H1 (cell line): ENCODE results near the gene NOS1AP. TPM values are rescaled to one million over a fixed set of nuclear protein-coding genes. Genes with fewer than 3 reads are reported as not detected.

Source experiments
- CTCF ChIA-PET: fragments of 300-600 bp; sonication (Branson Sonifier 250); formaldehyde crosslinking; loops from one replicate; lab custom pipeline; 2021; ENCODE audit not compliant: partially characterized antibody; lab: Charles Lee
- POLR2A ChIA-PET: fragments of 300-600 bp; sonication (Branson Sonifier 250); formaldehyde crosslinking; loops from one replicate; lab custom pipeline; 2021; ENCODE audit warnings: inconsistent platforms; ENCODE audit not compliant: partially characterized antibody; lab: Charles Lee
- DNase-seq, 2 experiments: peaks; one replicate each; pipeline versions ENCODE4 v3.0.0 to v3.0.0-alpha.2; 2010 to 2022; ENCODE audit warnings: low spot score in 2 of 2, low read depth in 1 of 2, mixed read lengths in 1 of 2
- FAIRE-seq: peaks from 2 replicates; lab custom pipeline; 2011; peaks lifted over from hg19 to GRCh38; lab: Jason Lieb, UNC
- H2AFZ ChIP-seq: 2 replicates; pipeline ENCODE4 v1.8.1; 2012; ENCODE audit warnings: low read length, inconsistent platforms
- H2AK5ac ChIP-seq: 2 replicates; pipeline ENCODE4 v1.6.1; 2013; ENCODE audit warnings: low read depth, low read length
- H2BK120ac ChIP-seq: replicated peaks from 2 replicates; pipeline ENCODE3; 2013; ENCODE audit warnings: low read depth, low read length, inconsistent platforms
- H2BK12ac ChIP-seq: 2 replicates; pipeline ENCODE4 v1.6.1; 2013; ENCODE audit warnings: low read depth, low read length
- H2BK15ac ChIP-seq: 2 replicates; pipeline ENCODE4 v1.6.1; 2013; ENCODE audit warnings: low read length
- H2BK20ac ChIP-seq: 2 replicates; pipeline ENCODE4 v1.6.1; 2013; ENCODE audit warnings: low read length
- H2BK5ac ChIP-seq: 2 replicates; pipeline ENCODE4 v1.6.1; 2013; ENCODE audit warnings: low read depth, low read length
- H3K14ac ChIP-seq: 2 replicates; pipeline ENCODE4 v1.6.1; 2013; ENCODE audit warnings: inconsistent platforms; ENCODE audit not compliant: insufficient read length
- H3K18ac ChIP-seq: 2 replicates; pipeline ENCODE4 v1.6.1; 2013; ENCODE audit warnings: low read length; ENCODE audit errors: extremely low read depth
- H3K23ac ChIP-seq: 2 replicates; pipeline ENCODE4 v1.6.1; 2013; ENCODE audit warnings: inconsistent platforms; ENCODE audit not compliant: insufficient read length
- H3K23me2 ChIP-seq: 2 replicates; pipeline ENCODE4 v1.6.1; 2013; ENCODE audit warnings: low read depth, low read length
- H3K27ac ChIP-seq: 2 replicates; pipeline ENCODE4 v1.6.1; 2011; ENCODE audit warnings: low read depth, low read length, inconsistent platforms
- H3K27me3 ChIP-seq, 4 experiments: replicated peaks in 1 of 4; 1 replicate in 1 of 4; 2 replicates in 3 of 4; pipeline versions ENCODE4 v1.6.1 to v1.8.1; 2011 to 2013; ENCODE audit warnings: low read length in 3 of 4, mild to moderate bottlenecking in 3 of 4, inconsistent platforms in 2 of 4, mixed read lengths in 2 of 4, moderate library complexity in 1 of 4; ENCODE audit not compliant: control insufficient read depth in 3 of 4, insufficient read depth in 3 of 4; ENCODE audit errors: extremely low read depth in 1 of 4
- H3K36me3 ChIP-seq, 4 experiments: 2 replicates each; pipeline versions ENCODE4 v1.6.1 to v1.8.1; 2011 to 2013; ENCODE audit warnings: mild to moderate bottlenecking in 4 of 4, low read length in 3 of 4, moderate library complexity in 2 of 4, control low read depth in 1 of 4, inconsistent platforms in 1 of 4; ENCODE audit not compliant: insufficient read depth in 4 of 4, control insufficient read depth in 2 of 4
- H3K4ac ChIP-seq: replicated peaks from 2 replicates; pipeline ENCODE3; 2013; ENCODE audit warnings: low read length, low read depth, mixed read lengths, inconsistent platforms; ENCODE audit not compliant: insufficient read length
- H3K4me1 ChIP-seq, 4 experiments: replicated peaks in 1 of 4; 1 replicate in 1 of 4; 2 replicates in 3 of 4; pipeline versions ENCODE4 v1.6.1 to v1.8.1; 2011 to 2013; ENCODE audit warnings: low read length in 3 of 4, inconsistent platforms in 2 of 4, mixed read lengths in 1 of 4; ENCODE audit not compliant: insufficient read depth in 4 of 4, control insufficient read depth in 3 of 4
- H3K4me2 ChIP-seq, 2 experiments: 2 replicates each; pipeline versions ENCODE4 v1.6.1 to v1.8.1; 2011 to 2013; ENCODE audit warnings: low read depth in 2 of 2, low read length in 2 of 2, control low read depth in 1 of 2, inconsistent platforms in 1 of 2, mild to moderate bottlenecking in 1 of 2; ENCODE audit not compliant: insufficient read depth in 1 of 2
- H3K4me3 ChIP-seq, 4 experiments: fragments of 200-600, 300-600 bp in 1 of 4; sonication (generic), shearing (Covaris generic), sonication (Bioruptor Twin) in 1 of 4; 2 replicates each; pipeline versions ENCODE4 v1.5.1 to v1.8.1; 2011 to 2016; ENCODE audit warnings: low read length in 4 of 4, low read depth in 3 of 4, control low read depth in 2 of 4, inconsistent platforms in 2 of 4, mild to moderate bottlenecking in 2 of 4, mixed read lengths in 1 of 4, moderate library complexity in 1 of 4; ENCODE audit not compliant: insufficient read depth in 2 of 4; ENCODE audit errors: extremely low read depth in 1 of 4
- H3K56ac ChIP-seq: replicated peaks from 2 replicates; pipeline ENCODE3; 2013; ENCODE audit warnings: low read depth, mild to moderate bottlenecking, mixed read lengths, low read length, inconsistent platforms; ENCODE audit not compliant: insufficient read length
- H3K79me1 ChIP-seq: 2 replicates; pipeline ENCODE4 v1.6.1; 2013; ENCODE audit warnings: low read depth, low read length, control low read depth
- H3K79me2 ChIP-seq, 2 experiments: 2 replicates each; pipeline versions ENCODE4 v1.6.1 to v1.8.1; 2012 to 2013; ENCODE audit warnings: low read length in 2 of 2, mild to moderate bottlenecking in 2 of 2, inconsistent platforms in 1 of 2; ENCODE audit not compliant: insufficient read depth in 2 of 2, control insufficient read depth in 1 of 2
- H3K9ac ChIP-seq, 4 experiments: replicated peaks in 1 of 4; 1 replicate in 1 of 4; 2 replicates in 3 of 4; pipeline versions ENCODE4 v1.6.1 to v1.8.1; 2011 to 2013; ENCODE audit warnings: low read depth in 3 of 4, low read length in 3 of 4, control low read depth in 2 of 4, mild to moderate bottlenecking in 2 of 4, moderate library complexity in 2 of 4, inconsistent platforms in 1 of 4; ENCODE audit errors: extremely low read depth in 1 of 4
- H3K9me3 ChIP-seq, 2 experiments: 2 replicates each; pipeline versions ENCODE4 v1.6.1 to v1.8.1; 2012 to 2013; ENCODE audit warnings: mild to moderate bottlenecking in 2 of 2, moderate library complexity in 2 of 2, control low read depth in 1 of 2, inconsistent platforms in 1 of 2, low read depth in 1 of 2, low read length in 1 of 2, mixed read lengths in 1 of 2; ENCODE audit not compliant: insufficient read depth in 2 of 2
- H4K20me1 ChIP-seq, 2 experiments: replicated peaks in 1 of 2; 2 replicates each; pipeline versions ENCODE3 to v1.8.1; 2011 to 2013; ENCODE audit warnings: inconsistent platforms in 2 of 2, low read length in 2 of 2, mild to moderate bottlenecking in 1 of 2; ENCODE audit not compliant: insufficient read depth in 2 of 2, control insufficient read depth in 1 of 2
- H4K5ac ChIP-seq: 2 replicates; pipeline ENCODE4 v1.6.1; 2013; ENCODE audit warnings: low read length, low read depth, mixed read lengths, inconsistent platforms; ENCODE audit not compliant: insufficient read length
- H4K8ac ChIP-seq: 2 replicates; pipeline ENCODE4 v1.8.0; 2013; ENCODE audit warnings: mild to moderate bottlenecking, moderate library complexity, low read length, inconsistent platforms; ENCODE audit not compliant: insufficient read depth; ENCODE audit errors: extremely low read depth
- H4K91ac ChIP-seq: replicated peaks from 2 replicates; pipeline ENCODE3; 2013; ENCODE audit warnings: low read length, mixed read lengths, inconsistent platforms; ENCODE audit not compliant: insufficient read length
- CBX8 ChIP-seq: fragments of 300-800, 300-1000 bp; sonication (generic); IDR thresholded peaks from 2 replicates; pipeline ENCODE4 v1.7.1; 2016; ENCODE audit warnings: low read depth, low read length, borderline replicate concordance
- JUN ChIP-seq: IDR thresholded peaks from 2 replicates; pipeline ENCODE4 v1.6.1; 2011; ENCODE audit warnings: low read depth, mild to moderate bottlenecking, improper control_type of control experiment, low read length
- KDM1A ChIP-seq: fragments of 200-600, 300-600 bp; sonication (generic); IDR thresholded peaks from 2 replicates; pipeline ENCODE4 v1.7.1; 2016; ENCODE audit warnings: mild to moderate bottlenecking, low read length, borderline replicate concordance
- KDM4A ChIP-seq: IDR thresholded peaks from one replicate; pipeline ENCODE4 v1.7.1; 2012; ENCODE audit warnings: low read depth, mild to moderate bottlenecking, moderate library complexity, low read length, inconsistent platforms; ENCODE audit not compliant: severe bottlenecking
- RNF2 ChIP-seq: fragments of 200-900, 300-1000 bp; sonication (generic); IDR thresholded peaks from 2 replicates; pipeline ENCODE4 v1.7.1; 2016; ENCODE audit warnings: borderline replicate concordance, low read depth, mild to moderate bottlenecking, antibody characterized with exemption, low read length; ENCODE audit not compliant: poor library complexity, severe bottlenecking; ENCODE audit errors: missing control alignments
- SP1 ChIP-seq: IDR thresholded peaks from 2 replicates; pipeline ENCODE4 v1.6.1; 2011; ENCODE audit warnings: low read depth, low read length
- TEAD4 ChIP-seq: IDR thresholded peaks from 2 replicates; pipeline ENCODE4 v1.6.1; 2012; ENCODE audit warnings: low read depth, low read length, inconsistent platforms, mixed read lengths
- WGBS, 2 experiments: shearing (Covaris generic) in 1 of 2; methylation state at CpG; one replicate each; pipeline versions ENCODE4 v1.1.6 to v1.1.7; 2013 to 2015; ENCODE audit warnings: low lambda C conversion rate in 2 of 2, mixed read lengths in 2 of 2, inconsistent platforms in 1 of 2, low coverage in 1 of 2, missing lambda C conversion rate in 1 of 2; ENCODE audit not compliant: insufficient replicate concordance in 2 of 2, insufficient coverage in 1 of 2, insufficient read length in 1 of 2; ENCODE audit errors: extremely low coverage in 1 of 2, missing lambda C conversion rate in 1 of 2; 5-methylcytosine and 5-hydroxymethylcytosine counted together
- polyA plus RNA-seq, 7 experiments: library from polyadenylated mRNA; depleted of rRNA in 3 of 7; stranded (reverse) in 5 of 7; unstranded in 2 of 7; fragments of >200 nt in 5 of 7; fragments of 200-250 nt in 2 of 7; gene quantifications; 1 replicate in 5 of 7; 2 replicates in 1 of 7; 4 replicates in 1 of 7; pipeline versions ENCODE4 v1.2.1 to v1.2.3, GENCODE V29; 2011 to 2013; ENCODE audit warnings: missing spikeins in 2 of 7, mixed read lengths in 2 of 7
- total RNA-seq: library from RNA; stranded (reverse); fragmentation: NEBNext Ultra II Directional; extraction: Animal tissue kit (Norgen Biotek cat#: 25700); gene quantifications from 2 replicates; pipeline ENCODE4 v1.2.1, GENCODE V29; 2021

The NOS1AP gene
- total and polyA plus RNA-seq, 2 of the 8 experiments (the other 6 are each of a cell fraction or from before 2014, with no cell fraction given): 2.4 to 12.1 TPM

DNA sequence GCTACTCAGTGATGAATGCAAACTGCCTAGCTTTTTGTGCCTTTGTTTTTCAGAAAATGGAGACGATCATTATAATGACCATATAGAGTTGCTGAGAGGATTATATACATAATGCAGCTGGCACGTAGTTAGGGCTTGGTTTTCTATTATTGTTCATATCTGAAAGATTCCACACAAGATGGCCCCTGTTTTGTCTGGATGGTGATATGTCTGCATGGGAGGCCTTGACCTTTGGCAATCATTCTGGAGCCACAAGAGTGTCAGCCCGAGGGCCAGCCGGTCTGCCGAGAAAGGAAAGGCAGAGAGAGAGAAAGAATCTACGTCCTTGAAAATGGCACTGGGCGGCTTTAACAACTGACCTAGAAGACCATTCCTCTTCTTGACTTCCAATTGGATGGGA is 348.2 kb downstream of the NOS1AP start:
- DNase-seq: no peak
- no peaks in the 10 kb centered on the region for H3K79me1 ChIP-seq
- H3K18ac ChIP-seq: no peak overlapping the region
- no peak overlapping the region for H3K27ac ChIP-seq
- H2AFZ ChIP-seq: no peak overlapping the region
- no peak overlapping the region for H3K56ac ChIP-seq
- H3K36me3 ChIP-seq: no peaks in the 10 kb centered on the region
- H3K23ac ChIP-seq: no peak overlapping the region
- H3K4me3 ChIP-seq: no peak overlapping the region
- peaks cover 0 to 1% (median 0%) of the 10 kb centered on the region in 4 experiments; a peak in 1 of 7 replicates for H3K27me3 ChIP-seq
- no peak overlapping the region for H4K5ac ChIP-seq
- no peak overlapping the region for H2BK20ac ChIP-seq
- no peak overlapping the region for H4K91ac ChIP-seq
- no peak overlapping the region for H3K4ac ChIP-seq
- no peak overlapping the region for H4K8ac ChIP-seq
- no peak overlapping the region for H2BK5ac ChIP-seq
- ChIA-PET CTCF (interaction anchor here (1.7 kb wide), 1 partner anchor 19 kb away, joined by 3 read pairs; no protein-coding TSS in a partner anchor), POLR2A (interaction anchor here (1.6 kb wide), 1 partner anchor 19 kb away, joined by 5 read pairs; no protein-coding TSS in a partner anchor)
- WGBS, 2 experiments: 92% methylated on average over 7 of the region's 7 CpGs; no CpG with 5 or more reads in 1 of the 2 experiments
- H3K14ac ChIP-seq: no peak overlapping the region
- no peaks in the 10 kb centered on the region for H3K4me1 ChIP-seq
- H3K4me2 ChIP-seq: no peak overlapping the region
- no peak overlapping the region for H3K9ac ChIP-seq
- no peak for FAIRE-seq
- no peak overlapping the region for H2AK5ac ChIP-seq
- no peaks in the 10 kb centered on the region; a peak in 2 of 4 replicates for H3K9me3 ChIP-seq
- H3K23me2 ChIP-seq: no peaks in the 10 kb centered on the region
- no peak overlapping the region for H2BK120ac ChIP-seq
- H2BK15ac ChIP-seq: no peak overlapping the region
- no peak overlapping the region for H2BK12ac ChIP-seq
- H4K20me1 ChIP-seq: no peaks in the 10 kb centered on the region
- no peaks in the 10 kb centered on the region for H3K79me2 ChIP-seq
- TF ChIP-seq TEAD4 (no peak), JUN (no peak), KDM1A (no peak), SP1 (no peak), RNF2 (no peak), KDM4A (no peak), CBX8 (no peak)
